GM19023 (cell line): ENCODE data around the gene KLF1.
A peak's percentile ranks its signal among the peaks of the same experiment; 100 is the strongest.
"Not testable (repeated sequence)": the region's sequence is repeated elsewhere in the genome, so short reads cannot be mapped to it uniquely, and the experiment has no call there.

Source experiments
- ATAC-seq: cut with Tn5 transposase; IDR thresholded peaks from one replicate; pipeline ENCODE4 v1.9.1; 2021; ENCODE audit warnings: mild to moderate bottlenecking, moderate library complexity; ENCODE audit not compliant: unreplicated experiment

The KLF1 gene

DNA sequence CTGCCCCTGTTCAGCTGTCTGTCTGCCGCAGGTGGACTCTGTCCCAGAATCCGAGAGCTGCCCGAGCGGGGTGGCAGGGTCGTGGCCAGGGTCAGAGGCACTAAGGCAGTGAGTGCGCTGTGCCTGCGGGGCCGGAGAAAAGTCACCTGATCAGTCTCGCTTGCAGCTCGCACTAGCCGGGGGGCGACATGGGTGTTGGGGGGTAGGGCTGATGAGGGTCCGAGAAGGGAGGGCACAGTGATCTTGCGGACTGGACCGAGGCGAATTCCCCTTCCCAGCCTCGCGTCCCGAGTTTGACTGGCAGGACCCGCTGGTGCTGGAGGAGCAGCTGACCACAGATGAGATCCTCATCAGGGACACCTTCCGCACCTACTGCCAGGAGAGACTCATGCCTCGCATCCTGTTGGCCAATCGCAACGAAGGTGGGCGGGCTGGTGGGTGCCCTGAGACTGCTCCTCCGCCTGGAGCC lies 4.6 kb upstream of the KLF1 start:
- no peak for ATAC-seq

DNA sequence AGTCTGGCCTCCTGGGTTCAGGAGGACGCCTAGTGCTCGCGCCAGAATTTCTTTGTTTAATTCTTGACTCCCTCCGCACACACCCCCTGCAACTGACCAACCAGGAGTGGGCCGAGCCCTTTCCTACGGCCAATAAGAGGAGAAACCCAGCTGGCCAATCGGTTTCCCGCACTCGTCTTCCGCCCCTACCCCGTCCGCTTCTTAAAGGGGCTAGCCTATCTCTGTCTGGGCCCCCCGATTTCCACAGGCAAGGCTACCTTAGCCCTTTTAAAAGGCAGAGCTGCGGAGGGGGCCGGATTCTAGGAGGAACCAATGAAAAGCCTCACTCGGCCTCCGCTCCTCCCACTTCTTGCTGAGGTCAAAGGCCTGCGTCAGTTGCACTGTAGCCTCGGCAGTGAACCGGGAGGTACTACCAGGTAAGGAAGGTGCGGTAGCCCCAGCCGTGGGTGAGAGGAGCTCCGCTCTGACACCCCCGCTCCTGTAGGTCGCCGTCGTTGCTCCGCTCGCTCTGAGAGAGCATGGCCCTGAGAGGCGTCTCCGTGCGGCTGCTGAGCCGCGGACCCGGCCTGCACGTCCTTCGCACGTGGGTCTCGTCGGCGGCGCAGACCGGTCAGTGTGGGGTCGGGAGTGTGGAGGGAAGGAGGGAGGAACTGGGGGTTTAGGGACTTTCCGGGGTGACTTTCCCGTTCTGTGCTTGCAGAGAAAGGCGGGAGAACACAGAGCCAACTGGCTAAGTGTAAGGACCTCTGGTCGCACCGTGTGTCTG lies 4.0 kb upstream of the KLF1 start, which contains the start of gene GCDH:
TSS of gene GCDH (plus strand) at position 374 of the 766 bp plus-strand sequence. CDS start at position 519, 145 bp downstream.
- peak; percentile 94 for ATAC-seq

DNA sequence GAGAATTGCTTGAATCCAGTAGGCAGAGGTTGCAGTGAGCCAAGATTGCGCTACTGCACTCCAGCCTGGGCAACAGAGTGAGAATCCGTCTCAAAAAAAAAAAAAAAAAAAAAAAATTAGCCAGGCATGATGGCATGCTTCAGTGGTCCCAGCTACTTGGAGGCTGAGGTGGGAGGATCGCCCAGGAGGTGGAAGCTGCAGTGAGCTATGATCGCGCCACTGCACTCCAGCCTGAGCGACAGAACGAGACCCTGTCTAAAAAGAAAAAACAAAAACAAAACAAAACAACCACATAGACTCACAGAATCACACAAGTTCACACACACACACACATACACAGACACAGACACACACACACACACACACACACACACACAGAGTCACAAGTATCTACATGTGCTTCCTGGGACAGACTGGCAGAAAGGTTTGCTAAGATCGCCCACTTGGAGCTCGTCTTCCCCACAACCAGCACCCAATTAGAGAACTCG lies 3.3 kb upstream of the KLF1 start:
- ATAC-seq: not testable (repeated sequence)

DNA sequence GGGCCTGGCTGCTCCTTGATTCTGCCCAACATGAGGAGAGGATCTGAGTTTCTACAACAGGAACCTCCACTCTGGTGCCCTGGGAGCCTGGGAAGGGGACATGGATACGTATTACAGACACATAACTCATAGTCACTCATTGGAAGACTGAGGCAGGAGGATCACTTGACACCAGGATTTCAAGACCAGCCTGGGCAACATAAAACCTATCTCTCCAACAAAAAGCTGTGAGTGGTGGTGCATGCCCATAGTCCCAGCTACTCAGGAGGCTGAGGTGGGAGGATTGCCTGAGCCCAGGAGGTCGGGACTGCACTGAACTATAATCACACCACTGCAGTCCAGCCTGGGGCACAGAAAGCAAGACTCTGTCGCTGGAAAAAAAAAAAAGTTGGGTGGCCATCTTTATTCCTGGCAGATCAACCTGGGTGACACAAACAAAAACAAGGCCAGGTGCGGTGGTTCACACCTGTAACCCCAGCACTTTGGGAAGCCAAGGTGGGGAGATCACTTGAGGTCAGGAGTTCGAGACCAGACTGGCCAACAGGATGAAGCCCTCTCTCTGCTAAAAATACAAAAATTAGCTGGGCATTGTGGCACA lies 1.1 kb upstream of the KLF1 start:
- no peak for ATAC-seq

DNA sequence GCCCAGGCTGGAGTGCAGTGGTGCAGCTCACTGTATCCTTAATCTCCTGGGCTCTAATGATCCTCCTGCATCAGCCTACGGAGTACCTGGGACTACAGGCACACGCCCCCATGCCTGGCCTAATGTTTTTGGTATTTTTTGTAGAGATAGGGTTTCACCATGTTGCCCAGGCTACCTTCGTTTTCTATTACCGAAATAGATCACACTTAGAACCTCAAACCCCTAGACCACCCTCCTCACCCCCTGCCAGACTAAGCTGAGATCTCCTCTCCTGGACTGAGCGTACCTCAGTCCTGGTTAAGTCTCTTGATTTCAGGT lies 391 bp downstream of the KLF1 start:
- no peak for ATAC-seq

DNA sequence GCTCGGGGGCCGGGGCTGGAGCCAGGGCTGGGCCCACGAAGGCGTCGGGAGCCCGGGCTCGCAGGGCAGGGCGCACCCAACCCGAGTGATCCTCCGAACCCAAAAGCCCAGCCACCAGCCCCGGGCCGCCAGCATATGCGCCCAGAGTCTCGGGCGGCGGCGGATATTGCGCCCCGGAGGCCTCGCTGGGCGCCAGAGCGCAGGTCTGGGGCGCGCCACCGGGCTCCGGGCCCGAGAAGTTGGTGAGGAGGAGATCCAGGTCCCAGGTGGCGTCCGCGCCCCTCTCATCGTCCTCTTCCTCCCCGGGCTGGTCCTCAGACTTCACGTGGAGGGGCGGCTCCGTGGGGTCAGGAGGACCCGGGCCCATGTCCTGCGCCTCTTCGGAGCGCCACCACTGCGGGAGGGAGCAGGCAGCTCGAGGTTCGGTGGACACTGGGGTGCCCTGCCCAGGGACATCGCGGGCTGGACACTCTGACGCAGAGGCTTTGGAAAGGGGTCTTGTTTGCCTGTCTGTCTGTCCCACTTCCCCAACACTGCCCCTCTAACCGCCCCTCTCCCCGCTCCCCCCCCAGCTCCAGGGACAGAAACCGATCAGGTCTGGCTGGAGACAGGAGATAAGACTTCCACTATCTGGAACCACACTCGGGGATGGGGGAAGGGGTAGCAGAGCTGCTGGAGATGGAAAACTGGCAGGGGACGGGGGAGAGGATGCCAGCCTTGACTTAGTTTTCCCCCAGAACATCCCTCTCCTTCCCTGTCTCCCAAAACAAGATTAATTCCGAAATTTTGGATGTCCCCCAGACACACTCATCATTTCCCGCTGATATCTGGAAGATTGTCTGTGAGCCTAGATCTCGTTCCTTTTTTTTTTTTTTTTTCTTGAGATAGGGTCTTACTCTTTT lies 1.0 kb downstream of the KLF1 start:
- no peak for ATAC-seq

DNA sequence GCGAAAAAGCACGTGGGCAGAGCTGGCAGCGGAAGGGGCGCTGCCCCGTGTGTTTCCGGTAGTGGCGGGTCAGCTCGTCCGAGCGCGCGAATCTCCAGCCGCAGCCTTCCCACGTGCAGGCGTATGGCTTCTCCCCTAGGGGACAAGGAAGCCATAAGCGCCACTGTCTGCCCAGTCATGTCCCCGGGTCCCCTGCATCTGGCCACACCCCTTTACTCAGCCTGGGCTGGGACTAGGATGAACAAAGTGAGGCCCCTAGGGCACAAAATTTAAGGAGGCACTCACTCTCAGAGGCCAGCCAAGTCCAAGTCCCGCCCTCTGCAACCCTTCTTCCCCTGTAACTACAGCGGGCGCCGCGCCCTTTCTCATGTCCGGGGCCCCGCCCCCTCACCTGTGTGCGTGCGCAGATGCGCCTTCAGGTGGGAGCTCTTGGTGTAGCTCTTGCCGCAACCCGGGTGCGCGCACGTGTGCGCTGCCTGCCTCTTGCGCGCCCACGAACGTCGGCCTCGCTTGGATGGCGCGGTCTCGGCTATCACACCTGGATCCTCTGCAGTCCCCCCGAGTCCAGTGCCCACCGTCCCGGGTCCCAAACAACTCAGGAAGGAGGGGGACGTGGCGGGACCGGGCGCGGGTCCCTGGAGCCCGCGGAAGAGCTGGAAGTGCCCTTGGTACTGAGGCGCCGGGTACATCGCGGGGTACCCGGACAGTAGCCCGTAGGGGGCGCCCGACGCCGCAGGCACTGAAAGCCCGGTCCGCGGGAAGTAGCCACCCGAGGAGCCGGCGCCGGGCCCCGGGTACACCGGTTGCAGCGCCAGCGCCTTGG lies 1.9 kb downstream of the KLF1 start:
- no peak for ATAC-seq

DNA sequence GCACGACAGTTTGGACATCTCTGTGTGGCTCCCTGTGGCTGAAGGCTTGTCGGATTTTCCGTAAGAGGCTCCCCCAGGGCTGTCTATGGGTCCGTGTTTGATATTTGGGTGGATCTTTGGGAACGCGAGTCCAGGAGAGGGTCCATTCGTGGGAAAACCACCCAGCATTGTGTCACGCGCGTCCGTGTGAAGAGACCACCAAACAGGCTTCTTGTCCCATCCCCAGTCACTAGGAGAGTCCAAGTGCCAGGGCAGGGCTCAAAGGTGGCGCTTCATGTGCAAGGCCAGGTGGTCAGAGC lies 2.4 kb downstream of the KLF1 start:
- no peak for ATAC-seq

DNA sequence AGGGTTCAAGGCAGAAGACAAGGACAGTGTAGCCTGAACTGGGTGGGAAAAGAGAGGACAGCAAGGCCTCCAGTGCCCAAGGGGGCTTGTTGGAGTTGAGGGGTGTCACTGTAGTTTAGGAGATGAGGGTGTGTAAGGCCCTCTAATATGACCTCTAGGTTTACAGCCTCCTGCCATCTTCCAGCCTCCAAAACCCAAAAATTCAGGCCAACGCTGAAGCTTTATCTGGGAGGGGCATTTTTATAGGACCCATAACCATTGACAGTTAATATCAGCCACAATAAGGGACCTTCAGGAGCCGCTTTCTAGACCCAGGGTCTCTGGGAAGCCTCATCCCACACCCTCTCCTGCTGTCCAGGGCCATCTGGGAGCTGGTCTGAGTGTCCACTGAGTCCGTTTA lies 2.8 kb downstream of the KLF1 start:
- ATAC-seq: no peak

DNA sequence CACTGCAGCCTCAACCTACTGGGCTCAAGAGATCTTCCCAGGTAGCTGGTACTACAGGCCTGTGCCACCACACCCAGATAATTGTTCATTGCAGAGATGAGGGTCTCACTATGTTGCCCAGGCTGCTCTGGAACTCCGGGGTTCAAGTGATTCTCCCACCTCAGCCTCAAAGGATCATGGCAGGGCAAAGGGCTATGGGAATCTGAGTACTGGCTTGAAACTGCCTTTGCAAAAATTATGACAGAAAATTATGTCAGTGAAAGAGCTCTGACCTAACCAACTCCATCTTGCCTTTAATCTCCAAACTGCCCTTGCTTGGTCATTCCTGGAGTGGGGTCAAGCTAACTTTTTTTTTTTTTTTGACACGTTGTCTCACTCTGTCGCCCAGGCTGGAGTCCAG lies 4.4 kb downstream of the KLF1 start:
- ATAC-seq: no peak

DNA sequence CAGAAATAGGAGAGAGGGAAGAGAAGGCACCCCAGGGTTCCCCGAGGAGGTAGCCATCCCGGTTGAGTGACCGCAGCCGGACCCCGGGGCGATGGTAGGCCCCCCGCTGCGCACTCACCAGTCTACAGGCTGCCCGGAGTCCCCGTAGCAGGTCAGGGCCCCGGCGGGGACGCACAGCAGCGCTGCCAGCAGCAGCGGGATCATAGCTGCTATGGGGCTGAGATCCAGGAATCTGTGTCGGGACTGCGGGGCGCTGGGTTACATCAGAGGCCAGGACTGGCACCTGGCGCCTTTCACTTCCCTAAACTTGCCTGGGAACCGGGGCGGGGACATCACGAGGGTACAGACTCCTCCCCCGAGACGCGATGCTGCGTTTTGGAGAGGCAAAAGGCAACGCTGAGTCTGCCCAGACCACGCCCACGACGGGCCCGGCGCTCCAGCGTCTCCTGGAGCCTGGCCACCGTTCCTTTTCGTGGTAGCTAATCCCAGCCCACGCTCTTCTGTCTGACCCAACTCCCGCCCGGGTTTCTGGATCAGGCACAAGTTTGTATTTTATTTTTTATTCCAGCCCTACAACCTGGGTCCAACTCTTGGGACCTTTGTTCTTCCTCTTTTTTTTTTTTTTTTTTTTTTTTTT lies 5.7 kb downstream of the KLF1 start, which contains the start of gene DNASE2:
TSS of gene DNASE2 (minus strand) at position 278 of the 637 bp plus-strand sequence. CDS start at position 204, 74 bp downstream.
- ATAC-seq: peak; percentile 78

DNA sequence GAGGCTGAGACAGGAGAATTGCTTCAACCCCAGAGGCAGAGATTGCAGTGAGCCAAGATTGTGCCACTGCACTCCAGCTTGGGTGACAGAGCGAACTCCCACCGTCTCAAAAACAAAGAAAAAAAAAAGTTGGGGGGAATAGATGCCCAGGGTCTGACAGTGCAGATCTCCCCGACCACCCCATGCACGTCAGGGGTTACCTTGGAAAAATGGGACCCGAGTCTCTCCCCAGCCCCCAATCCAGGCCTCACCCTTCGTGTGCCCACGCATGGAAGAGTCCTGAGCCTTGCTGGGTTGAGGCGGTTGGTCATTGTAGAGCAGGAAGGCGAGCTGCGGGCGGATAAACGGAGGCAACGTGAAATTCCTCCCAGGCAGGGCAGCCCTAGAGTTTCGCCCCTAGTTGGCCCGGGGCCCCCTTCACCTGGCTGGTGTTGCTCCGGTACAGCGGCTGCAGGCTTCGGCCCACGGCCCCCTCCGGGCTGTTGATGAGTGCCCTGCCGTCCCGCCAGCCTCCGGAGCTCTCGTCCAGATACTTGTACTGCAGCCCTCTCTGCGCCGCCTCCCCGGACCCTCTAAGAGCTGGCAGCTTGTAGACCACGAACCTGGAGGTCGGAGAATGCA lies 6.3 kb downstream of the KLF1 start:
- peak; percentile 32 for ATAC-seq

DNA sequence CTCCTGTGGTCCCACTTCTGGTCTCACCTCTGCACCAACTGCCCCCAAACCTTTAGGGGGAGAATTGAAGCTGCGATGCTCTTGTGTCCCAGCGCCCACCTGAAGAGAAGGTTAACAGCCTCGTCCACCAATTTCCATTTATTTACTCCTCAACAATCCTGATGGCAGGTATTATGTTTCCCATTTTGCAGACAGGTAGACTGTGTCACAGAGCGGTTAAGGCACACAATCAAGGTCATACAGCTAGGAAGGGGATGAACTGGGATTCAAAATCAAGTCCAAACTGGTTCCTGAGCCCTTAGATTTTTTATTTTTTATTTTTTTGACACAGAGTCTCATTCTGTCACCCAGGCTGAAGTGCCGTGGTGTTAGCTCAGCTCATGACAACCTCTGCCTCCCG lies 11.9 kb downstream of the KLF1 start:
- ATAC-seq: no peak

DNA sequence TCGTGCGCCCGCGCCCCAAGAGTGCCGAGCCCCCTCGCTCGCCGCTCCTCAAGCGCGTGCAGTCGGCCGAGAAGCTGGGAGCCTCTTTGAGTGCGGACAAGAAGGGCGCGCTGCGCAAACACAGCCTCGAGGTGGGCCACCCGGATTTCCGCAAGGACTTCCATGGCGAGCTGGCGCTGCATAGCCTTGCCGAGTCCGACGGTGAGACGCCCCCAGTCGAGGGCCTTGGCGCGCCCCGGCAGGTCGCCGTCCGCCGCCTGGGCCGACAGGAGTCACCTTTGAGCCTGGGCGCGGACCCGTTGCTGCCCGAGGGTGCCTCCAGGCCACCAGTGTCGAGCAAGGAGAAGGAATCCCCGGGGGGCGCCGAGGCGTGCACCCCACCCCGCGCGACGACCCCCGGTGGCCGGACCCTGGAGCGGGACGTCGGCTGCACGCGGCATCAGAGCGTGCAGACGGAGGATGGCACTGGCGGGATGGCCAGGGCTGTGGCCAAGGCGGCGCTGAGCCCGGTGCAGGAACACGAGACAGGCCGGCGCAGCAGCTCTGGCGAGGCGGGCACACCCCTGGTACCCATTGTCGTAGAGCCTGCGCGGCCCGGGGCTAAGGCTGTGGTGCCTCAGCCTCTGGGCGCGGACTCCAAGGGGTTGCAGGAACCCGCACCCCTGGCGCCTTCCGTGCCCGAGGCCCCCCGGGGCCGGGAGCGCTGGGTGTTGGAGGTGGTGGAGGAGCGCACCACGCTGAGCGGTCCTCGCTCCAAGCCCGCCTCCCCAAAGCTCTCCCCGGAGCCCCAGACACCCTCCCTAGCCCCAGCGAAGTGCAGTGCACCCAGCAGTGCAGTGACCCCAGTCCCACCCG lies 12.9 kb downstream of the KLF1 start:
- no peak for ATAC-seq

DNA sequence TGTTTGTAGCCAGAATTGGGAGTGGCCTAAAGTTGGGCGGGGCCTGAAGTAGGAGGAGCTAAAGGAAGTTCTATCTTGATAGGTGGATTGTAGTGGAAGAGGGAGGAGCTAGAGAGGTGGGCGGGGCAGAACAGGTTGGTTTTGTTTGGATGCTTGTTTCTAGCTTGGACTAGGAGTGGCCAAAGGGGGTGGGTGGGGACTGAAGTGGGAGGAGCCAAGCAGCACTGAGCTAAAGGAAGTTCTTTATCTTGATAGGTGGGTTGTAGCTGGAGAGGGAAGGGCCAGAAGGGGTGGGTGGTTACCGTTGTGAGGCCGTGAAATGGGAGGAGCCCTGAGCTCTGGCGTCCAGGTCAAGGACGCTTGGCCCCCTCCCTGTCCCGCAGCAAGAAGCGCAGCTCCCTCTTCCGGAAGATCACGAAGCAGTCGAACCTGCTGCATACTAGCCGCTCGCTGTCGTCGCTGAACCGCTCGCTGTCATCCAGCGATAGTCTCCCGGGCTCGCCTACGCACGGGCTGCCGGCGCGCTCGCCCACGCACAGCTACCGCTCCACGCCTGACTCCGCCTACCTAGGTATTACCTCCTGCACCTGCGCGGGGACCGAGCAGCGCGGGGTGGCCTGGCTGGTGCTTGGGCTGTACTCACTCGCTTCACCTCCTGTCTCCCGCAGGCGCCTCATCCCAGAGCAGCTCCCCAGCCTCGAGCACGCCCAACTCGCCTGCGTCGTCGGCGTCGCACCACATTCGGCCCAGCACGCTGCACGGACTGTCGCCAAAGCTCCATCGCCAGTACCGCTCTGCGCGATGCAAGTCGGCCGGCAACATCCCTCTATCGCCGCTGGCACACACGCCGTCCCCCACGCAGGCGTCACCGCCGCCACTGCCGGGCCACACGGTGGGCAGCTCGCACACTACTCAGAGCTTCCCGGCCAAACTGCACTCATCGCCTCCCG lies 13.8 kb downstream of the KLF1 start:
- ATAC-seq: no peak

DNA sequence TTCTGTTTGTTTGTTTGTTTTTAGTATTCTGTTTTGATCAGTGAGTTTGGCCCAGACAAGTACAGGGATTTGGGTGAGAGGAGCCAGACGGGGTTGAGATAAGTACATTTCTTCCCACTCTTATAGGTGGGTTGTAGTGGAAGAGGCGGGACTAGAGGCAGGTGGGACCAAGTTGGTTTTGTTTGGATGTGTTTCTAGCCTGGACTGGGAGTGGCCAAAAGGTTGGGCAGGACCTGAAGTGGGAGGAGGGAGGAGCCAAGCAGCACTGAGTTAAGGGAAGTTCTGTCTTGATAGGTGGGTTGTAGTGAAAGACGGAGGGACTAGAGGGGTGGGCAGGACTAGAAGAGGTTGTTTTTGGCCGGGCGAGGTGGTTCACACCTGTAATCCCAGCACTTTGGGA lies 14.7 kb downstream of the KLF1 start:
- ATAC-seq: no peak

DNA sequence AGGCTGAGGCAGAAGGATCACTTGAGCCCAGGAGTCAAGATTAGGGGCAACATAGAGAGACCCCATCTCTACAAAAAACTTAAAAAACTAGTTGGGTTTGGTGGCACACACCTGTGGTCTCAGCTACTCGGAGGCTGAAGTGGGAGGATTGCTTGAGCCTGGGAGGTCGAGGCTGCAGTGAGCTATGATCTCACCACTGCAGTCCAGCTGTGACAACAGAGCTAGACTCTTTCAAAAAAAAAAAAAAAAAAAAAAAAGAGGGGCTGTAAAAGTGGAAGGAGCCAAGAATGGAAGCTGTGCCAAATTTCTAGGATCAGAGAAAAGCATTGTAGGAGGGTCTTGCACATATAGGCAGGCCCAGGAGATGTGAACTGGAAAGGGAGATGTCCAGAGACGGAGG lies 15.3 kb downstream of the KLF1 start:
- no peak for ATAC-seq
